ENCODE measurements around the gene NID1. TPM values are rescaled to one million over a fixed set of nuclear protein-coding genes. Genes with fewer than 3 reads are reported as not detected.

NID1 gene
- total RNA-seq, 1 experiment from 2014 or later, result 48.5 TPM

DNA sequence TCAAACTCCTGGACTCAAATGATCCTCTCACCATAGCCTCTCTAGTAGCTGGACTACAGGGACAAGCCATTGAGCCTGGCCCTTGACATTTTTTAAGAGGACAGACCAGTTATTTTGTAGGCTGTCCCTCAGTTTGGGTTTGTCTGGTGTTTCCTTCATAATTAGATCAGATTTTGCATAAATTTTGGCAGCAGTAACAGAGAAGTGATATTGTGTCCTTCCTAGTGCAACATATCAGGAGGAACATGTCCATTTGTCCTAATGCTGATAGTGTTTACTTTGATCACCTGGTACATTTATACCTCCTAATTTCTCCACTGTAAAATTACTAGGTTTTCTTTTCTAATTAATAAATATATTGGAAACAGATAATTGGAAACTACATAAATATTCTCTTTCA is 5.9 kb upstream of the NID1 start:
- TF ChIP-seq CTCF (IDR thresholded peaks at IDR 0.05; ENCODE audit: insufficient read depth in 1 of 2, low read depth in 1 of 2, low read length in 1 of 2, severe bottlenecking in 1 of 2, unreplicated experiment in 1 of 2), result no peak
- H3K36me3 Mint-ChIP-seq (ENCODE audit: insufficient read depth, unreplicated experiment), result peaks cover 4% of the 10 kb centered on the region
- no peak overlapping the region for H3K4me3 ChIP-seq (ENCODE audit: low read depth, low read length)
- H3K4me1 Mint-ChIP-seq (ENCODE audit: low read depth, unreplicated experiment), result no peaks in the 10 kb centered on the region
- no peaks in the 10 kb centered on the region for H3K4me1 ChIP-seq
- intact Hi-C loops (cut with micrococcal nuclease; ENCODE audit: unreplicated experiment), result no loop called here
- CTCF ChIA-PET, result no interaction called here
- H3K27me3 Mint-ChIP-seq (ENCODE audit: insufficient read depth, unreplicated experiment), result no peaks in the 10 kb centered on the region
- no TSS peak for BruUV-seq (replicated peaks)
- no peak overlapping the region for H3K4me3 Mint-ChIP-seq (ENCODE audit: unreplicated experiment)
- H3K36me3 ChIP-seq (ENCODE audit: control insufficient read depth, insufficient read depth, low read length), result no peaks in the 10 kb centered on the region
- H3K9me3 Mint-ChIP-seq (ENCODE audit: unreplicated experiment), result no peaks in the 10 kb centered on the region
- POLR2A ChIA-PET, result no interaction called here
- no peaks in the 10 kb centered on the region for H3K9me3 ChIP-seq
- DNase-seq, result no peak
- no peak overlapping the region for H3K27ac Mint-ChIP-seq (ENCODE audit: unreplicated experiment)
- H3K27me3 ChIP-seq (replicated peaks; ENCODE audit: control insufficient read depth, insufficient read depth, low read length), result no peaks in the 10 kb centered on the region

DNA sequence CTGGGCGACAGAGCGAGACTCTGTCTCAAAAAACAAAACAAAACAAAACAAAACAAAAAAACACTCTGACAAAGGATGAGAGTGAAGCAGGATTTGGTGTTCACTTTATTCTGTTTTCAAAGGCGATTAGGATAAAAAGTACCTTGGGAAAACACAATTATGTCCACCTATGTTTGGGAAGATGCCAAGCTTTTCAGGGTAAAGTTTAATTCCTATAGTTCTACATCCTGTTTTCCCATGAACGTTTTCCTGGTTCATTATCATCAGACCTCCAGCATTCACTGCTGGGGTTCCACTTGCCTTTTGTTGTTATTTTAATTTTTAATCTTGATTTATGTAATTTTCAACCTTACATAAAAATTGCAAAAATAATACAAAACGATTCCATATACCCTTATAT is 4.9 kb upstream of the NID1 start:
- no peaks in the 10 kb centered on the region for H3K4me1 ChIP-seq
- BruUV-seq (replicated peaks), result no TSS peak
- no peak overlapping the region for H3K4me3 ChIP-seq (ENCODE audit: low read depth, low read length)
- H3K27me3 ChIP-seq (replicated peaks; ENCODE audit: control insufficient read depth, insufficient read depth, low read length), result no peaks in the 10 kb centered on the region
- H3K9me3 ChIP-seq, result no peaks in the 10 kb centered on the region
- Mint-ChIP-seq H3K4me3 (ENCODE audit: unreplicated experiment) (no peak overlapping the region), H3K9me3 (ENCODE audit: unreplicated experiment) (no peaks in the 10 kb centered on the region), H3K4me1 (ENCODE audit: low read depth, unreplicated experiment) (no peaks in the 10 kb centered on the region), H3K36me3 (ENCODE audit: insufficient read depth, unreplicated experiment) (peaks cover 7% of the 10 kb centered on the region), H3K27me3 (ENCODE audit: insufficient read depth, unreplicated experiment) (no peaks in the 10 kb centered on the region), H3K27ac (ENCODE audit: unreplicated experiment) (no peak overlapping the region)
- intact Hi-C loops (cut with micrococcal nuclease; ENCODE audit: unreplicated experiment), result no loop called here
- DNase-seq, result no peak
- no peak for TF ChIP-seq CTCF (IDR thresholded peaks at IDR 0.05; ENCODE audit: insufficient read depth in 1 of 2, low read depth in 1 of 2, low read length in 1 of 2, severe bottlenecking in 1 of 2, unreplicated experiment in 1 of 2)
- no peaks in the 10 kb centered on the region for H3K36me3 ChIP-seq (ENCODE audit: control insufficient read depth, insufficient read depth, low read length)
- ChIA-PET CTCF (no interaction called here), POLR2A (no interaction called here)

GRCh38 chr1:236067854-236068454 is 3.1 kb upstream of the NID1 start:
- Histone ChIP-seq H3K4me1 (no peaks in the 10 kb centered on the region), H3K9me3 (no peaks in the 10 kb centered on the region), H3K36me3 (ENCODE audit: control insufficient read depth, insufficient read depth, low read length) (no peaks in the 10 kb centered on the region), H3K27me3 (replicated peaks; ENCODE audit: control insufficient read depth, insufficient read depth, low read length) (no peaks in the 10 kb centered on the region), H3K4me3 (ENCODE audit: low read depth, low read length) (no peak overlapping the region)
- POLR2A ChIA-PET, result no interaction called here
- intact Hi-C loops (cut with micrococcal nuclease; ENCODE audit: unreplicated experiment), result no loop called here
- Mint-ChIP-seq H3K36me3 (ENCODE audit: insufficient read depth, unreplicated experiment) (peaks cover 7% of the 10 kb centered on the region), H3K9me3 (ENCODE audit: unreplicated experiment) (no peaks in the 10 kb centered on the region), H3K4me1 (ENCODE audit: low read depth, unreplicated experiment) (no peaks in the 10 kb centered on the region), H3K27ac (ENCODE audit: unreplicated experiment) (no peak overlapping the region), H3K4me3 (ENCODE audit: unreplicated experiment) (no peak overlapping the region), H3K27me3 (ENCODE audit: insufficient read depth, unreplicated experiment) (no peaks in the 10 kb centered on the region)
- no peak for DNase-seq
- TF ChIP-seq CTCF (IDR thresholded peaks at IDR 0.05; ENCODE audit: insufficient read depth in 1 of 2, low read depth in 1 of 2, low read length in 1 of 2, severe bottlenecking in 1 of 2, unreplicated experiment in 1 of 2), result no peak
- CTCF ChIA-PET, result interaction anchor here (0.6 kb wide), 1 partner anchor 203 kb away, joined by 5 read pairs; no protein-coding TSS in a partner anchor
- BruUV-seq (replicated peaks), result no TSS peak

Data from Caco-2 (cell line).